Ectodermal cell (in vitro differentiated cells): ENCODE results near the gene LSMEM2.

ENCODE experiments used
- H3K27ac ChIP-seq: 2 replicates; pipeline ENCODE4 v1.7.0; 2013; ENCODE audit warnings: mild to moderate bottlenecking, low read depth, low read length; ENCODE audit not compliant: insufficient read depth, poor library complexity, severe bottlenecking
- H3K27me3 ChIP-seq: 2 replicates; pipeline ENCODE4 v1.7.0; 2013; ENCODE audit warnings: mild to moderate bottlenecking, low read length; ENCODE audit not compliant: insufficient read depth, control insufficient read depth, poor library complexity, severe bottlenecking
- H3K36me3 ChIP-seq: one replicate; pipeline ENCODE4 v1.7.0; 2013; ENCODE audit warnings: low read length; ENCODE audit not compliant: control insufficient read depth, insufficient read depth
- H3K4me1 ChIP-seq: one replicate; pipeline ENCODE4 v1.7.0; 2013; ENCODE audit warnings: low read length; ENCODE audit not compliant: control insufficient read depth, insufficient read depth
- H3K4me3 ChIP-seq: 2 replicates; pipeline ENCODE4 v1.7.0; 2013; ENCODE audit warnings: low read depth, low read length, control low read depth; ENCODE audit not compliant: insufficient read depth
- H3K9me3 ChIP-seq: 2 replicates; pipeline ENCODE4 v1.7.0; 2013; ENCODE audit warnings: mild to moderate bottlenecking, low read length, moderate library complexity; ENCODE audit not compliant: control insufficient read depth
- WGBS, 2 experiments: methylation state at CpG; one replicate each; pipeline ENCODE4 v1.1.7; 2013; ENCODE audit warnings: missing lambda C conversion rate in 2 of 2; 5-methylcytosine and 5-hydroxymethylcytosine counted together

Gene LSMEM2

DNA sequence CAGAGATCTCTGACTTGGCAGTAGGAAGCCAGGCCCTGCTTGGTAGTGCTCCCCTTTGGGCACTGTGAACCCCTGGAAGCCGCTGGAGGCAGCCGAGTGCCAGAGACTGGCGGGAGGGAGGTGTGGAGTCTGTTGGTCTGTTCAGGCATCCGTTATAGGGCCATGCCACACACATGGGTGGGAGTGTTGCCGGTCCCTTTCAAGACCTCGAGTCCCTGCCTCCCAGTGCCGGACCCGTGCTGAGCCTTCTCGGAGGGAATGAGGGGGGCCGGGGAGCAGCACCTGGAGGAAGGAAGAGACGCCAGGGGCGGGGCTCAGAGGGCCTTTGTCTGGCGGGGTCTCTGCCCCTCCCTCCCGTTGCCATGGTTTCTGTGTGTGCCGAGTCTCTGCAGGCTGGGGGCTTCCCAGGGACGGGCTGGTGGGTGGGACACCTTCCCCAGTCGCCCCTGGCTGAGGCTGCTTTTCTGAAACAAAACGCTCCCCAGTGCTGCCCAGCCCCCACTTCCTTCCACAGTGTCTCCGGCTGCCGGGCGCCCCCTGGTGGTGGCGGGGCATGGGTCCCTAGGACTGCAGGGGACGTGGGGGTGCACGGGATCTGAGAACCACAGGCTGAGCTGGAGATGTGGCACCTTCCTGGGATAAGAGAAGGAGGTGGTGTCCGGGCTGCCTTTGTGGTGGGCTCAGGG lies 32.9 kb upstream of the LSMEM2 start:
- 5 to 6% methylated on average over 25 of the region's 25 CpGs for WGBS, 2 experiments
- Histone ChIP-seq H3K4me1 (peaks cover 59% of the 10 kb centered on the region), H3K9me3 (no peaks in the 10 kb centered on the region), H3K27me3 (no peaks in the 10 kb centered on the region), H3K27ac (peak overlapping the region; percentile 80), H3K4me3 (no peak overlapping the region), H3K36me3 (peaks cover 5% of the 10 kb centered on the region)

DNA sequence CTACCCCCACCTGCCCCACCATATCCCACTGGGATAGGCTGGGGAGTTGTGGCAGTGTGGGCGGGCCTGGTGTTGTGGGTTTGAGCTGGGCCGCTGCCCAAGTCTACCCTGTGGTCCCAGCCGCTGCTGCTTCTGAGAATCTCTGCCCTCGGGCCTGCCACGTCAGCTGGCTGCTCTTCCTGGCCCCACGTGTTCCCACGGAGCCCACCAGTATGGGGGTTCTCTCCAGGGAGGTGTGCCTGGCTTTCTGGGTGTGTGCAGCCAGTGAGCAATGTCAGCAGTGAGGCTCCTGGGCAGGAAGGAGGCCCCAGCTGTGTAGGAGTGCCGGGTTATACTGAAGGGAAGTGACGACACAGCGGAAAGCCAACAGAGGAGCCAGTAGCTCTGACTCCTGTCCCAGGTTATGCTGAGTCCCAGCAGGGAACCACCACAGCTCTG lies 32.4 kb upstream of the LSMEM2 start:
- Histone ChIP-seq H3K9me3 (no peaks in the 10 kb centered on the region), H3K4me3 (no peak overlapping the region), H3K27ac (peak overlapping the region; percentile 59), H3K36me3 (peaks cover 7% of the 10 kb centered on the region), H3K4me1 (peaks cover 54% of the 10 kb centered on the region), H3K27me3 (no peaks in the 10 kb centered on the region)
- 51 to 52% methylated on average over 10 of the region's 10 CpGs for WGBS, 2 experiments

- 77 to 82% methylated on average over 3 of the region's 3 CpGs for WGBS, 2 experiments
- H3K27ac ChIP-seq, result no peak overlapping the region
- H3K36me3 ChIP-seq, result peaks cover 25% of the 10 kb centered on the region
These were observed 30.5 kb upstream of the LSMEM2 start for GRCh38 chr3:50248387-50248786.

GRCh38 chr3:50249457-50249856 lies 29.4 kb upstream of the LSMEM2 start:
- 93 to 96% methylated on average over 5 of the region's 5 CpGs for WGBS, 2 experiments
- H3K27me3 ChIP-seq, result no peaks in the 10 kb centered on the region
- no peak overlapping the region for H3K4me3 ChIP-seq
- H3K9me3 ChIP-seq, result no peaks in the 10 kb centered on the region
- H3K27ac ChIP-seq, result no peak overlapping the region
- peaks cover 27% of the 10 kb centered on the region for H3K36me3 ChIP-seq
- peaks cover 33% of the 10 kb centered on the region for H3K4me1 ChIP-seq

More at GRCh38 chr3:50248387-50248786, 30.5 kb upstream of the LSMEM2 start:
- Histone ChIP-seq H3K4me3 (no peak overlapping the region), H3K9me3 (no peaks in the 10 kb centered on the region), H3K4me1 (peaks cover 36% of the 10 kb centered on the region), H3K27me3 (no peaks in the 10 kb centered on the region)

GRCh38 chr3:50250514-50250913 lies 28.4 kb upstream of the LSMEM2 start:
- peaks cover 24% of the 10 kb centered on the region for H3K4me1 ChIP-seq
- H3K9me3 ChIP-seq, result no peaks in the 10 kb centered on the region
- peaks cover 29% of the 10 kb centered on the region for H3K36me3 ChIP-seq
- no peak overlapping the region for H3K4me3 ChIP-seq
- 95 to 96% methylated on average over 4 of the region's 4 CpGs for WGBS, 2 experiments
- no peaks in the 10 kb centered on the region for H3K27me3 ChIP-seq
- H3K27ac ChIP-seq, result no peak overlapping the region

GRCh38 chr3:50251220-50251619 lies 27.7 kb upstream of the LSMEM2 start:
- Histone ChIP-seq H3K27ac (no peak overlapping the region), H3K4me3 (no peak overlapping the region), H3K4me1 (peaks cover 18% of the 10 kb centered on the region), H3K36me3 (peaks cover 33% of the 10 kb centered on the region), H3K9me3 (no peaks in the 10 kb centered on the region), H3K27me3 (no peaks in the 10 kb centered on the region)
- WGBS, 2 experiments, result 96% methylated on average over 8 of the region's 8 CpGs

DNA sequence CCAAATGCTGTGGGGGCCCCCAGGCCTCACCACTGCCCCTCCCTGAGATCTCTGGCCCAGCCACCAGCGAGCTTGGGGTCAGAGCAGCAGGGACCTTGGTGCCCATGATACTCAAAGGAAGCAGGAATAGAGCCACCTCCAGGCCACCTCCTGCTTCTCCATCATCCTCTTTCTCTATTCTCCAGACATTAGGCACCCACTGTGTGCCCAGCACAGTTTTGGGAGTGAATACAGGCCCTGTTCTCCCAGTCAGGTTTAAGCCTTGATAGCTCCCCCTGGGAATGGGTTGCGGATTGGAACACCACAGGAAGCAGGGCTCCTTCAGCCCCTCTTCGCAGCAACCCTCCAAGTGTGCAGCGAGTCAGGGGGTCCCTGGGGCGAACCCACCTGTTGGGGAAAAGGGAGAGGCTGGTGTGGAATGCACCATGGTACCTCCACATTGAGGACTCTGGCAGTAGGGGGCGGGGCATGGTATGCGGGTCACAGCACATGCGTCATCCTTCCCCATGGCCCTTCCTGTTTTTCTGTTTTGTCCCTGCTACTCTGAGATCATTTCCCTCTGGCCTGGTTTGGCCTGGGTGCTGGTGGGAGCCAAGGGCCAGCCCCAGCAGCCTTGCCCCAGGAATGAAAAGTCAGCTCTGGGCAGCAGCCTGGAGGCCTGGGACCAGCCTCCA lies 24.2 kb upstream of the LSMEM2 start:
- Histone ChIP-seq H3K4me3 (no peak overlapping the region), H3K9me3 (no peaks in the 10 kb centered on the region), H3K4me1 (peaks cover 16% of the 10 kb centered on the region), H3K27ac (no peak overlapping the region), H3K27me3 (no peaks in the 10 kb centered on the region), H3K36me3 (peaks cover 43% of the 10 kb centered on the region)
- WGBS, 2 experiments, result 93 to 94% methylated on average over 8 of the region's 8 CpGs

DNA sequence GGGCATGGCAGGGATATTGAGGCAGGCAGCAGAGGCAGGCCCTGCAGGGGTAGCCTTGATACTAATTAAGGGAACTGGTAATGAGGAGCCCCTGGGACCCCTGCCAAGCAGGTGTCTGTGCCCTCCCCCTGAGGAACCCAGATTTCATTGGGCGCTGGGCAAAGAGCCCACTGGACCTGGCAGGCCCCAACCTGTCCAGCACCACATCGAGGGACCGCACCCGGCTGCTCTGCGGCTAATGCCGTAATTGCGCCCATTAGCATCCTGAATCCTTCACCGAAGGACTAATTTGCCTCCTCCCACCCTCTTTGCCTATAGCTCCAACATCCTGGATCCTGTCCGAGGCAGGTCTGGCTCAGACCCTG lies 23.7 kb upstream of the LSMEM2 start:
- WGBS, 2 experiments, result 96% methylated on average over 9 of the region's 9 CpGs
- no peak overlapping the region for H3K4me3 ChIP-seq
- H3K27ac ChIP-seq, result no peak overlapping the region
- H3K9me3 ChIP-seq, result no peaks in the 10 kb centered on the region
- H3K36me3 ChIP-seq, result peaks cover 38% of the 10 kb centered on the region
- H3K27me3 ChIP-seq, result no peaks in the 10 kb centered on the region
- H3K4me1 ChIP-seq, result peaks cover 17% of the 10 kb centered on the region

DNA sequence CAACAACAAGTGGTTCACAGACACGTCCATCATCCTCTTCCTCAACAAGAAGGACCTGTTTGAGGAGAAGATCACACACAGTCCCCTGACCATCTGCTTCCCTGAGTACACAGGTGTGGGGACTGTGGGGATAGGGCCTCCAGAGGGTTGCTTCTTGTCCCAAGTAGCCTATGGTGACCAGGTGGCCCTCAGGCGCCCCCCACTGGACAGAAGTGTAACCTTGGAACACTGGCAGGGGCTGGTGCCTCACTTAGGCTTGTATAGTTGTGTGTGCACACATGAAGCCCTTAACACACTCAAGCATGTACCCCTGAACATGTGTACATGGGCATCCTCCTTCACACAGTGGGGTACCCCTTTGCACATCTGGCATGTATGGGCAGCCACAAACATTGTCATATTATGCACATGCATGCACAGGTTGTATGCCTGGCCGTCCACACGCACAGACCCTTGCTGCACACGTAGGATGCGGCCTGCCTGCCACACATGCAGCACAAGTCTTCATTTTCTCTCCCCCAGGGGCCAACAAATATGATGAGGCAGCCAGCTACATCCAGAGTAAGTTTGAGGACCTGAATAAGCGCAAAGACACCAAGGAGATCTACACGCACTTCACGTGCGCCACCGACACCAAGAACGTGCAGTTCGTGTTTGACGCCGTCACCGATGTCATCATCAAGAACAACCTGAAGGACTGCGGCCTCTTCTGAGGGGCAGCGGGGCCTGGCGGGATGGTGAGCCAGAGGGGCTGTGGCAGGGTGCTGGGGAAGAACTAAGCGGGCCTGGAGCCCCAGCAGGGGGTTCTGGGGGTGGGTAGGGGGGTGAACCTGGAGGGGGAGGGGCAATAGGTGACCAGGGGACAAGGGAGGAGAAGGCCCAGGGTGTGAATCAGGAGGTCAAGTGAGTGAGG lies 21.7 kb upstream of the LSMEM2 start:
- Histone ChIP-seq H3K4me3 (no peak overlapping the region), H3K27ac (no peak overlapping the region), H3K27me3 (no peaks in the 10 kb centered on the region), H3K9me3 (no peaks in the 10 kb centered on the region), H3K4me1 (peaks cover 31% of the 10 kb centered on the region), H3K36me3 (peaks cover 29% of the 10 kb centered on the region)
- 91% methylated on average over 20 of the region's 20 CpGs for WGBS, 2 experiments
